Stimulated activated CD8-positive, alpha-beta memory T cell treated with anti-CD3 and anti-CD28 coated beads, Interleukin-12 subunit alpha, Interleukin-12 subunit beta, amount 100 ng/mL, for 4 hours (primary cell): Measurements from ENCODE around the gene EXOSC3.

Source experiments
- DNase-seq: peaks from one replicate; pipeline ENCODE4 v3.0.0-alpha.2; 2020; ENCODE audit warnings: low read depth

Gene EXOSC3

GRCh38 chr9:37732086-37732741 is 52.6 kb downstream of the EXOSC3 start:
- DNase-seq = no peak

- no peak for DNase-seq
Observed at GRCh38 chr9:37730839-37731238, 54.0 kb downstream of the EXOSC3 start.

- no peak for DNase-seq
Observed at GRCh38 chr9:37730256-37730655, 54.6 kb downstream of the EXOSC3 start.
